Measurements from ENCODE around the gene SLC27A1. TPM values are rescaled to one million over a fixed set of nuclear protein-coding genes. Genes with fewer than 3 reads are reported as not detected.

The SLC27A1 gene
- total and polyA plus RNA-seq, 10 of the 15 experiments (the other 5 are each of a cell fraction or from before 2014, with no cell fraction given), result 0.11 to 2.3 (median 1.2) TPM

DNA sequence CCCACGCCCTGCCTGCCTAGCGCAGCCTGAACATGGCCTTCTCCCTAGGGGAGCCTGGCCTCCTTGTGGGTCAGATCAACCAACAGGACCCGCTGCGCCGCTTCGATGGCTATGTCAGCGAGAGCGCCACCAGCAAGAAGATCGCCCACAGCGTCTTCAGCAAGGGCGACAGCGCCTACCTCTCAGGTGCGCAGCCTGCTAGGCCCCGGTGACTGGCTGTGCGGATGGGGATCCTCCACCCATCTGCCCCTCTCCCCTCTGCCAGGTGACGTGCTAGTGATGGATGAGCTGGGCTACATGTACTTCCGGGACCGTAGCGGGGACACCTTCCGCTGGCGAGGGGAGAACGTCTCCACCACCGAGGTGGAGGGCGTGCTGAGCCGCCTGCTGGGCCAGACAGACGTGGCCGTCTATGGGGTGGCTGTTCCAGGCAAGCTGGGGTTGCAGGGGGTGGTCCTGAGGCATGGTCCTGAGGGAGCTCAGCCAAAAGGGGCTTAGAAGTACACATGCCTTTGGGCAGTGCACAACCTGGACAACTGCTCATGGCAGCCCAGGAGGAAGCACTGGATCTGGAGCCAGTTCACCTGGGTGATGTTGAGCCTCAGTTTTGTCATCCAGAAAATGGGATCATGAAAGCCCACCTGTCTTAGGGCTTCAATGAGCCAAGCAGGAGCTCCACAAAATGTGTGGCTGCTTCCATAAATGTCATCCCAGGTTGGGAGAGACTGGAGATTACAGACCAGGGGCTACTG lies 30.3 kb downstream of the SLC27A1 start:
- Histone ChIP-seq H3K9ac (ENCODE audit: control insufficient read depth, insufficient read depth, low read length) (no peak overlapping the region), H2AFZ (ENCODE audit: control insufficient read depth, low read depth, low read length) (no peak overlapping the region), H3K79me2 (ENCODE audit: control insufficient read depth, insufficient read depth, low read length) (no peaks in the 10 kb centered on the region), H4K20me1 (ENCODE audit: control insufficient read depth, insufficient read depth) (peaks cover 2% of the 10 kb centered on the region), H3K27me3 (replicated peaks in 1 of 2; ENCODE audit: control insufficient read depth in 2 of 2, insufficient read depth in 2 of 2, low read length in 1 of 2) (no peaks in the 10 kb centered on the region), H3K4me2 (ENCODE audit: control insufficient read depth, insufficient read depth) (no peak overlapping the region), H3K4me3 (no peak overlapping the region), H3K27ac (ENCODE audit: control insufficient read depth, insufficient read depth) (no peak overlapping the region), H3K4me1 (ENCODE audit: control insufficient read depth, insufficient read depth, low read length) (peaks cover 13% of the 10 kb centered on the region), H3K9me3 (replicated peaks; ENCODE audit: control insufficient read depth, insufficient read depth, low read length) (no peaks in the 10 kb centered on the region; the same call in 2 of the 3 replicates), H3K36me3 (ENCODE audit: control insufficient read depth in 2 of 2, insufficient read depth in 2 of 2, low read length in 1 of 2) (no peaks in the 10 kb centered on the region)
- ChIA-PET SMC1A (ENCODE audit: uncharacterized antibody, unreplicated experiment) (no interaction called here), POLR2A (interaction anchor here (0.6 kb wide), 1 partner anchor 114 kb away, joined by 5 read pairs; no protein-coding TSS in a partner anchor), RAD21 (ENCODE audit: unreplicated experiment) (no interaction called here), CTCF (interaction anchor here (1.6 kb wide), 1 partner anchor 88 kb away, joined by 4 read pairs; no protein-coding TSS in a partner anchor)
- FAIRE-seq (no peak), DNase-seq (ENCODE audit: low read depth, low spot score) (no peak), ATAC-seq (no peak)
- WGBS (ENCODE audit: insufficient coverage, insufficient replicate concordance, low lambda C conversion rate, missing lambda C conversion rate), result 94% methylated on average over 27 of the region's 27 CpGs
- in situ Hi-C loops (cut with MboI), result no loop called here
- intact Hi-C loops (cut with micrococcal nuclease; ENCODE audit: unreplicated experiment), result no loop called here
- TF ChIP-seq WRNIP1 (IDR thresholded peaks at IDR 0.05; ENCODE audit: borderline replicate concordance, low read depth, low read length) (no peak), SMARCA5 (IDR thresholded peaks at IDR 0.05) (0 out of 2 replicates have a peak, but pooled peaks have one; percentile 41), POLR2A (IDR thresholded peaks at IDR 0.05; ENCODE audit: low read depth, low read length) (peak; percentile 16; the same call in 1 of the 2 replicates), NFYA (IDR thresholded peaks at IDR 0.05; ENCODE audit: borderline replicate concordance, low read depth, low read length) (no peak)
- TF ChIP-seq, protein P1, sequence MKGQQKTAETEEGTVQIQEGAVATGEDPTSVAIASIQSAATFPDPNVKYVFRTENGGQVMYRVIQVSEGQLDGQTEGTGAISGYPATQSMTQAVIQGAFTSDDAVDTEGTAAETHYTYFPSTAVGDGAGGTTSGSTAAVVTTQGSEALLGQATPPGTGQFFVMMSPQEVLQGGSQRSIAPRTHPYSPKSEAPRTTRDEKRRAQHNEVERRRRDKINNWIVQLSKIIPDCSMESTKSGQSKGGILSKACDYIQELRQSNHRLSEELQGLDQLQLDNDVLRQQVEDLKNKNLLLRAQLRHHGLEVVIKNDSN (IDR thresholded peaks at IDR 0.05; ENCODE audit: borderline replicate concordance, extremely low read length, insufficient read depth, low read depth, low read length), result no peak
- BruUV-seq (replicated peaks), result no TSS peak
